Stimulated activated CD4-positive, alpha-beta T cell treated with anti-CD3 and anti-CD28 coated beads, Interleukin-15, amount 100 ng/mL, for 48 hours (primary cell): ENCODE results near the gene SAMSN1.
A peak's percentile ranks its signal among the peaks of the same experiment; 100 is the strongest.

ENCODE experiments used
- DNase-seq, 2 donors: peaks; one replicate each; pipeline ENCODE4 v3.0.0-alpha.2; 2020; ENCODE audit warnings: low read depth in 2 of 2

Gene SAMSN1

GRCh38 chr21:14545906-14546480 lies at the start of gene SAMSN1:
SAMSN1 (minus strand) TSS chr21:14546315; CDS start chr21:14546261, 54 bp downstream.
- peak; percentile 47 to 65 for DNase-seq

GRCh38 chr21:14595449-14595848 lies 49.3 kb upstream of the SAMSN1 start:
- DNase-seq = no peak

- DNase-seq = no peak
Measured at GRCh38 chr21:14594967-14595366, 48.9 kb upstream of the SAMSN1 start.

GRCh38 chr21:14593230-14593629 lies 47.1 kb upstream of the SAMSN1 start:
- DNase-seq = no peak

- DNase-seq = no peak
Measured at GRCh38 chr21:14592296-14593000, 46.3 kb upstream of the SAMSN1 start.

- DNase-seq = no peak
Measured at GRCh38 chr21:14591882-14592281, 45.8 kb upstream of the SAMSN1 start.

- no peak for DNase-seq
Measured at GRCh38 chr21:14591377-14591776, 45.3 kb upstream of the SAMSN1 start.

- no peak for DNase-seq
Measured at GRCh38 chr21:14589855-14590563, 43.9 kb upstream of the SAMSN1 start.

GRCh38 chr21:14587266-14587665 lies 41.2 kb upstream of the SAMSN1 start:
- no peak for DNase-seq

GRCh38 chr21:14585122-14585521 lies 39.0 kb upstream of the SAMSN1 start:
- DNase-seq = no peak

GRCh38 chr21:14584357-14585095 lies 38.4 kb upstream of the SAMSN1 start:
- no peak for DNase-seq

- no peak for DNase-seq
Measured at GRCh38 chr21:14583629-14584255, 37.6 kb upstream of the SAMSN1 start.

GRCh38 chr21:14582934-14583628 lies 37.0 kb upstream of the SAMSN1 start:
- DNase-seq = no peak

- DNase-seq = no peak
Measured at GRCh38 chr21:14581902-14582457, 35.9 kb upstream of the SAMSN1 start.

- DNase-seq = no peak
Measured at GRCh38 chr21:14573244-14573643, 27.1 kb upstream of the SAMSN1 start.

GRCh38 chr21:14572204-14572780 lies 26.2 kb upstream of the SAMSN1 start:
- no peak for DNase-seq

GRCh38 chr21:14569868-14570267 lies 23.8 kb upstream of the SAMSN1 start:
- no peak for DNase-seq

- DNase-seq = no peak
Measured at GRCh38 chr21:14569026-14569621, 23.0 kb upstream of the SAMSN1 start.

GRCh38 chr21:14567331-14568279 lies 21.5 kb upstream of the SAMSN1 start:
- DNase-seq = no peak
